Activated T-cell treated with anti-CD3 and anti-CD28 coated beads for 1 hour (primary cell): ENCODE results near the gene TRIM44.
"Not testable (repeated sequence)": the region's sequence is repeated elsewhere in the genome, so short reads cannot be mapped to it uniquely, and the experiment has no call there.

Experiments
- DNase-seq: peaks from one replicate; pipeline ENCODE4 v3.0.0-alpha.2; 2020; ENCODE audit warnings: low read depth

The TRIM44 gene

GRCh38 chr11:35855671-35856070 is 193.1 kb downstream of the TRIM44 start:
- no peak for DNase-seq

- DNase-seq, result no peak
Measured at GRCh38 chr11:35856259-35856658, 193.7 kb downstream of the TRIM44 start.

- DNase-seq, result no peak
Measured at GRCh38 chr11:35856756-35857155, 194.2 kb downstream of the TRIM44 start.

- DNase-seq, result no peak
Measured at GRCh38 chr11:35857922-35858321, 195.3 kb downstream of the TRIM44 start.

GRCh38 chr11:35859301-35859700 is 196.7 kb downstream of the TRIM44 start:
- no peak for DNase-seq

- DNase-seq, result not testable (repeated sequence)
Measured at GRCh38 chr11:35860194-35860593, 197.6 kb downstream of the TRIM44 start.

- no peak for DNase-seq
Measured at GRCh38 chr11:35861191-35861590, 198.6 kb downstream of the TRIM44 start.

- DNase-seq, result no peak
Measured at GRCh38 chr11:35862666-35863065, 200.1 kb downstream of the TRIM44 start.

- no peak for DNase-seq
Measured at GRCh38 chr11:35864131-35864530, 201.6 kb downstream of the TRIM44 start.

- no peak for DNase-seq
Measured at GRCh38 chr11:35866601-35867000, 204.0 kb downstream of the TRIM44 start.
